Uterine smooth muscle cell (primary cell): Measurements from ENCODE around the gene OR2T27. TPM values are rescaled to one million over a fixed set of nuclear protein-coding genes. Genes with fewer than 3 reads are reported as not detected.

Experiments used
- total RNA-seq: library from RNA; depleted of rRNA; stranded (reverse); fragments of >200 nt; gene quantifications from 2 replicates; pipeline ENCODE4 v1.2.3, GENCODE V29; 2014

Gene OR2T27
- total RNA-seq: not detected in 2 replicates

GRCh38 chr1:248655354-248655753, at the start of gene OR2T27:
Gene OR2T27, minus strand, starts transcription at chr1:248655528. Its CDS starts 4,644 bp downstream, at chr1:248650884.

GRCh38 chr1:248702714-248703113, 47.4 kb upstream of the OR2T27 start, which contains the start of gene OR14I1:
Gene OR14I1, minus strand, starts transcription at chr1:248702766.

GRCh38 chr1:248645178-248645577, 10.2 kb downstream of the OR2T27 start, which contains the start of gene OR2T35:
Gene OR2T35, minus strand, starts transcription at chr1:248645278. Its CDS starts 6,020 bp downstream, at chr1:248639258.

GRCh38 chr1:248634991-248635390, 20.3 kb downstream of the OR2T27 start, which contains the start of gene OR2T11:
Gene OR2T11, minus strand, starts transcription at chr1:248635091. Its CDS starts 7,963 bp downstream, at chr1:248627128.

Other genes with a start within 250 kb of the OR2T27 start
- gene OR2T2, start 209.9 kb downstream of the OR2T27 start, total RNA-seq: not detected in 2 replicates
- not detected in 2 replicates for gene OR2T3, start 182.2 kb downstream of the OR2T27 start, total RNA-seq
- not detected in 2 replicates for gene OR2T5, start 166.9 kb downstream of the OR2T27 start, total RNA-seq
- not detected in 2 replicates for gene OR2G6, start 147.5 kb downstream of the OR2T27 start, total RNA-seq
- gene OR2T29, start 92.8 kb downstream of the OR2T27 start, total RNA-seq: not detected in 2 replicates
- gene OR2T34, start 80.8 kb downstream of the OR2T27 start, total RNA-seq: not detected in 2 replicates
- gene OR2T10, start 57.8 kb downstream of the OR2T27 start, total RNA-seq: not detected in 2 replicates
- gene OR2T11, start 20.4 kb downstream of the OR2T27 start, total RNA-seq: not detected in 2 replicates
- gene OR2T35, start 10.2 kb downstream of the OR2T27 start, total RNA-seq: not detected in 2 replicates
- gene OR14I1, start 47.2 kb upstream of the OR2T27 start, total RNA-seq: not detected in 2 replicates
- not detected in 2 replicates for gene LYPD8, start 100.2 kb upstream of the OR2T27 start, total RNA-seq
- 38.9 and 48.5 TPM in 2 replicates for gene SH3BP5L, start 170.4 kb upstream of the OR2T27 start, total RNA-seq
- gene ZNF672, start 182.7 kb upstream of the OR2T27 start, total RNA-seq: 15.9 and 18.6 TPM in 2 replicates
- gene ZNF692, start 203.6 kb upstream of the OR2T27 start, total RNA-seq: 24.9 and 35.0 TPM in 2 replicates